ENCODE data around the gene RABGGTA. TPM values are rescaled to one million over a fixed set of nuclear protein-coding genes. Genes with fewer than 3 reads are reported as not detected.

The RABGGTA gene
- total RNA-seq, 1 experiment from 2014 or later = 20.2 TPM

GRCh38 chr14:24300326-24300980 is 29.1 kb upstream of the RABGGTA start:
- DNase-seq (ENCODE audit: low read depth) = no peak

- DNase-seq (ENCODE audit: low read depth) = peak; percentile 82
Observed at GRCh38 chr14:24299255-24300191, 28.1 kb upstream of the RABGGTA start, which contains the start of the genes DHRS1 and NOP9. DHRS1 (minus strand) TSS chr14:24299780; CDS start chr14:24299106, 674 bp downstream. NOP9 (plus strand) TSS chr14:24299850; CDS start chr14:24299955, 105 bp downstream.

- DNase-seq (ENCODE audit: low read depth) = peak; percentile 93
Observed at GRCh38 chr14:24298892-24299254, 27.5 kb upstream of the RABGGTA start.

- DNase-seq (ENCODE audit: low read depth) = no peak
Observed at GRCh38 chr14:24297190-24297964, 26.0 kb upstream of the RABGGTA start.

GRCh38 chr14:24296341-24297157 is 25.2 kb upstream of the RABGGTA start:
- peak; percentile 86 for DNase-seq (ENCODE audit: low read depth)

GRCh38 chr14:24293525-24293924 is 22.1 kb upstream of the RABGGTA start:
- DNase-seq (ENCODE audit: low read depth) = no peak

GRCh38 chr14:24292118-24292807 is 20.9 kb upstream of the RABGGTA start:
- no peak for DNase-seq (ENCODE audit: low read depth)

- no peak for DNase-seq (ENCODE audit: low read depth)
Observed at GRCh38 chr14:24291446-24292117, 20.2 kb upstream of the RABGGTA start.

- no peak for DNase-seq (ENCODE audit: low read depth)
Observed at GRCh38 chr14:24290746-24291145, 19.3 kb upstream of the RABGGTA start.

GRCh38 chr14:24289649-24290280 is 18.4 kb upstream of the RABGGTA start:
- no peak for DNase-seq (ENCODE audit: low read depth)

GRCh38 chr14:24286996-24287395 is 15.6 kb upstream of the RABGGTA start:
- DNase-seq (ENCODE audit: low read depth) = no peak

GRCh38 chr14:24285351-24285750 is 14.0 kb upstream of the RABGGTA start:
- no peak for DNase-seq (ENCODE audit: low read depth)

GRCh38 chr14:24284501-24285035 is 13.2 kb upstream of the RABGGTA start:
- DNase-seq (ENCODE audit: low read depth) = no peak

GRCh38 chr14:24283796-24284460 is 12.5 kb upstream of the RABGGTA start:
- no peak for DNase-seq (ENCODE audit: low read depth)

- DNase-seq (ENCODE audit: low read depth) = no peak
Observed at GRCh38 chr14:24282736-24283135, 11.3 kb upstream of the RABGGTA start.

- no peak for DNase-seq (ENCODE audit: low read depth)
Observed at GRCh38 chr14:24281636-24282035, 10.2 kb upstream of the RABGGTA start.

- DNase-seq (ENCODE audit: low read depth) = no peak
Observed at GRCh38 chr14:24280797-24281460, 9.5 kb upstream of the RABGGTA start.

Data from RPMI7951 (cell line).